GM04504 (cell line): ENCODE measurements around the gene C10orf88.

Experiments
- DNase-seq: peaks from one replicate; pipeline ENCODE4 v3.0.0-alpha.2; 2012; ENCODE audit warnings: low read depth

C10orf88 gene

GRCh38 chr10:122953902-122954730 lies at the start of gene C10orf88:
Gene C10orf88, minus strand, starts transcription at chr10:122954227. Its CDS starts 49 bp downstream, at chr10:122954178.
- DNase-seq: peak; percentile 97

GRCh38 chr10:123001370-123001769 lies 47.3 kb upstream of the C10orf88 start:
- DNase-seq: no peak

GRCh38 chr10:123000155-123000554 lies 46.1 kb upstream of the C10orf88 start:
- DNase-seq: no peak

- DNase-seq: no peak
Observed at GRCh38 chr10:122999347-122999746, 45.3 kb upstream of the C10orf88 start.

- DNase-seq: no peak
Observed at GRCh38 chr10:122998934-122999333, 44.9 kb upstream of the C10orf88 start.

GRCh38 chr10:122998360-122998917 lies 44.4 kb upstream of the C10orf88 start:
- no peak for DNase-seq

- DNase-seq: no peak
Observed at GRCh38 chr10:122997864-122998263, 43.8 kb upstream of the C10orf88 start.

- DNase-seq: no peak
Observed at GRCh38 chr10:122995936-122996335, 41.9 kb upstream of the C10orf88 start.

- DNase-seq: no peak
Observed at GRCh38 chr10:122993797-122994336, 39.8 kb upstream of the C10orf88 start.

- no peak for DNase-seq
Observed at GRCh38 chr10:122992031-122992585, 38.1 kb upstream of the C10orf88 start.

- DNase-seq: no peak
Observed at GRCh38 chr10:122990278-122990677, 36.3 kb upstream of the C10orf88 start.

- no peak for DNase-seq
Observed at GRCh38 chr10:122988501-122988900, 34.5 kb upstream of the C10orf88 start.

GRCh38 chr10:122986335-122986734 lies 32.3 kb upstream of the C10orf88 start:
- DNase-seq: no peak

- no peak for DNase-seq
Observed at GRCh38 chr10:122984708-122985107, 30.7 kb upstream of the C10orf88 start.

- DNase-seq: no peak
Observed at GRCh38 chr10:122983898-122984297, 29.9 kb upstream of the C10orf88 start.

- DNase-seq: no peak
Observed at GRCh38 chr10:122981066-122981464, 27.0 kb upstream of the C10orf88 start.

GRCh38 chr10:122980209-122981065 lies 26.4 kb upstream of the C10orf88 start, which contains the start of gene PSTK:
Gene PSTK, plus strand, starts transcription at chr10:122980401. Its CDS starts 79 bp downstream, at chr10:122980480.
- peak; percentile 84 for DNase-seq

- DNase-seq: no peak
Observed at GRCh38 chr10:122974543-122975064, 20.6 kb upstream of the C10orf88 start.

- DNase-seq: no peak
Observed at GRCh38 chr10:122974023-122974422, 20.0 kb upstream of the C10orf88 start.

GRCh38 chr10:122968698-122969097 lies 14.7 kb upstream of the C10orf88 start:
- no peak for DNase-seq

GRCh38 chr10:122966879-122967278 lies 12.9 kb upstream of the C10orf88 start:
- no peak for DNase-seq

GRCh38 chr10:122962405-122962804 lies 8.4 kb upstream of the C10orf88 start:
- no peak for DNase-seq
